ENCODE data around the gene WWOX. TPM values are rescaled to one million over a fixed set of nuclear protein-coding genes. Genes with fewer than 3 reads are reported as not detected.

Gene WWOX
- total and polyA plus RNA-seq, 10 donors: 5.9 to 90.3 (median 26.4) TPM

DNA sequence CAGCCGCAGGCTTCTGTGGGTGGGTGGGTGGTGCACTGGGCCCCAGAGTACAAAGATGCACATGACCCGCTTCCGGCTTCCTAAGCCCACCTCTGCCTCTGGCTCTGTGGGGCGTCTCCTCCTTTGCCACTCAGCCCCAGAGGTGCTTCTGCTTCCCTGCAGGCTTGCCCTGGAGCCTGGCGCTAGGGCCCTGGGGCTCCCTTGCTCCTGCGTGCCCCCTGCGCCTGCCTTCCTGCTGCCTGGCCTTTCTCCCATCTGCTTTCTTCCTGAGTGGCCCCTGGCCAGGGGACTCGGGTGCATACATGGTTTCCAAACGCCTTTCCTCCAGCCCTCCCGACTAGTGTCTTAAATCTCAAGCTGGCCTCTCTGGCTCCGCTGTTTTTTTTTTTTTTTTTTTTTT lies 3.4 kb downstream of the WWOX start:
- H3K4me1 ChIP-seq: peaks cover 4 to 21% (median 17%) of the 10 kb centered on the region in 6 donors
- WGBS, 5 donors: 74 to 82% (median 81%) methylated on average over 11 of the region's 11 CpGs
- TF ChIP-seq, protein P1, sequence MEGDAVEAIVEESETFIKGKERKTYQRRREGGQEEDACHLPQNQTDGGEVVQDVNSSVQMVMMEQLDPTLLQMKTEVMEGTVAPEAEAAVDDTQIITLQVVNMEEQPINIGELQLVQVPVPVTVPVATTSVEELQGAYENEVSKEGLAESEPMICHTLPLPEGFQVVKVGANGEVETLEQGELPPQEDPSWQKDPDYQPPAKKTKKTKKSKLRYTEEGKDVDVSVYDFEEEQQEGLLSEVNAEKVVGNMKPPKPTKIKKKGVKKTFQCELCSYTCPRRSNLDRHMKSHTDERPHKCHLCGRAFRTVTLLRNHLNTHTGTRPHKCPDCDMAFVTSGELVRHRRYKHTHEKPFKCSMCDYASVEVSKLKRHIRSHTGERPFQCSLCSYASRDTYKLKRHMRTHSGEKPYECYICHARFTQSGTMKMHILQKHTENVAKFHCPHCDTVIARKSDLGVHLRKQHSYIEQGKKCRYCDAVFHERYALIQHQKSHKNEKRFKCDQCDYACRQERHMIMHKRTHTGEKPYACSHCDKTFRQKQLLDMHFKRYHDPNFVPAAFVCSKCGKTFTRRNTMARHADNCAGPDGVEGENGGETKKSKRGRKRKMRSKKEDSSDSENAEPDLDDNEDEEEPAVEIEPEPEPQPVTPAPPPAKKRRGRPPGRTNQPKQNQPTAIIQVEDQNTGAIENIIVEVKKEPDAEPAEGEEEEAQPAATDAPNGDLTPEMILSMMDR (IDR thresholded peaks at IDR 0.05 in 8 of 11, conservative IDR thresholded peaks at IDR 0.05 in 3 of 11): no peak
- no peak for TF ChIP-seq POLR2AphosphoS5 (IDR thresholded peaks at IDR 0.05)
- TF ChIP-seq POLR2A (IDR thresholded peaks at IDR 0.05): no peak
- H3K36me3 ChIP-seq: no peaks in the 10 kb centered on the region
- intact Hi-C loops (cut with DNase I; ENCODE audit: low total_unique reads): no loop called here
- H3K27ac ChIP-seq: no peak overlapping the region
- DNase-seq: no peak
- H3K27me3 ChIP-seq (replicated peaks in 1 of 7): no peaks in the 10 kb centered on the region
- H3K9me3 ChIP-seq: no peaks in the 10 kb centered on the region
- no peak overlapping the region for H3K4me3 ChIP-seq

DNA sequence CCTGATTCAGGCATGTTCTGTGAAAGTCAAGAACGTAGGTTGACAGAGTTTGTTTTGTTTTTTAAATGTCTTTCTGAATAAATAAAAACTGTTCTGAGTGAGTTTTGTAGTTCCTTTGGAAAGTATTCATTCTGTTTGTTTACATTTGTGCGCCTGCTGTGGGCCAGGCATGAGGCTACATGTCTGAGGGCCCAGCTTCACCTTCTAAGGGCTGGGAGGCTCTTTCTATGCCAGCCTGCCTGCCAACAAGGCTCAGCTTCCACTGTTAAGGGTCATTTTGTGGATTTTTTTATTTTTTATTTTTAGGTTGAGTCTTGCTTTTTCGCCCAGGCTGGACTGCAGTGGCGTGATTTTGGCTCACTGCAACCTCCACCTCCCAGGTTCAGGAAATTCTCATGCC lies 6.1 kb downstream of the WWOX start:
- 82 to 98% (median 95%) methylated on average over 4 of the region's 4 CpGs for WGBS, 5 donors
- H3K4me3 ChIP-seq: no peak overlapping the region

DNA sequence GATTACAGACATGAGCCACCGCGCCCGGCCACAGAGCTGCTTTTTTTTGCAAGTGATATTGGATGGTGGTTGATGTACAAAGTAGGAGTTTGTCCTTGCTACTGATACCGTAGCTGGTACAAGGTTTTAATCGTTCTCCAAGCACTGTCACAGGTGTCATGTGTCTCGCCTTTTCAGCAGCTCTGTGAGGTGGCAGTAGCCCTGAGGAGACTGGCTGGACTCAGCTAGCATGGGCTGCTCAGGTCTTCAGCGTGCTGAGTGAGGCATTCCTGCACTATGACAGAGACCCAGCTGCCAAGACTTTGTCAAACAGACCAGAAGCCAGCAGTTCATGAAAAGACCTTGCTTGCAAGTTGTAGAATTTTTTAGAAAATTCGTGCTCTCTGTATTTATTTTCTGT lies 7.2 kb downstream of the WWOX start:
- intact Hi-C loops (cut with DNase I; ENCODE audit: low total_unique reads): no loop called here
- whole genome bisulfite sequencing, 5 donors: 82 to 92% (median 89%) methylated on average over 8 of the region's 8 CpGs
- no peaks in the 10 kb centered on the region for H3K27me3 ChIP-seq (replicated peaks in 1 of 7)
- H3K4me1 ChIP-seq: peaks cover 0 to under 1% (median 0%) of the 10 kb centered on the region in 6 donors
- no peak overlapping the region for H3K4me3 ChIP-seq
- H3K9me3 ChIP-seq: no peaks in the 10 kb centered on the region
- peaks cover 0 to 35% (median 10%) of the 10 kb centered on the region in 6 donors for H3K36me3 ChIP-seq
- no peak for DNase-seq
- no peak for TF ChIP-seq POLR2A (IDR thresholded peaks at IDR 0.05)
- TF ChIP-seq, protein P1 (IDR thresholded peaks at IDR 0.05 in 8 of 11, conservative IDR thresholded peaks at IDR 0.05 in 3 of 11): no peak
- TF ChIP-seq POLR2AphosphoS5 (IDR thresholded peaks at IDR 0.05): no peak
- no peak overlapping the region for H3K27ac ChIP-seq

More for the DNA sequence above, 6.1 kb downstream of the WWOX start:
- H3K27me3 ChIP-seq (replicated peaks in 1 of 7): no peaks in the 10 kb centered on the region
- peaks cover 0 to 7% (median 3%) of the 10 kb centered on the region in 6 donors for H3K4me1 ChIP-seq
- intact Hi-C loops (cut with DNase I; ENCODE audit: low total_unique reads): no loop called here
- TF ChIP-seq, protein P1 (IDR thresholded peaks at IDR 0.05 in 8 of 11, conservative IDR thresholded peaks at IDR 0.05 in 3 of 11): no peak
- TF ChIP-seq POLR2AphosphoS5 (IDR thresholded peaks at IDR 0.05) (no peak), POLR2A (IDR thresholded peaks at IDR 0.05) (no peak)
- H3K9me3 ChIP-seq: no peaks in the 10 kb centered on the region
- H3K36me3 ChIP-seq: peaks cover 0 to 25% (median 10%) of the 10 kb centered on the region in 6 donors
- DNase-seq: no peak
- H3K27ac ChIP-seq: no peak overlapping the region

DNA sequence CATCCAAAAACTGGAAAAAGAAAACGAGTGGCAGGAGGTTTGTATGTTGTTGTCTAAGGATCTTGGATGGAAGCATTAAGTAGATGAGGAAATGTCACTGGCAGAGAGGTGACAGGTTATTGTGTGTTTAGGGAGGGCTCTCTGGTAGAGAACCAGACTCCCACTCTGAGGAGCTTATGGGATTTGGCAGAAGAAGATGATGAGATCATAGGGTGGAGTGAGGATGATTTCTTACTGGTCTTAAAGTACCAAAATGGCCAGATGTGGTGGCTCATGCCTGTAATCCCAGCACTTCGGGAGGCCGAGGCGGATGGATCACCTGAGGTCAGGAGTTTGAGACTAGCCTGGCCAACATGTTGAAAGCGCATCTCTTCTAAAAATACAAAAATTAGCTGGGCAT lies 9.0 kb downstream of the WWOX start:
- DNase-seq: no peak
- Histone ChIP-seq H3K27ac (no peak overlapping the region), H3K27me3 (replicated peaks in 1 of 7) (no peaks in the 10 kb centered on the region), H3K36me3 (peaks cover 0 to 52% (median 13%) of the 10 kb centered on the region in 6 donors), H3K9me3 (no peaks in the 10 kb centered on the region), H3K4me3 (no peak overlapping the region), H3K4me1 (no peaks in the 10 kb centered on the region)
- 93 to 96% (median 95%) methylated on average over 5 of the region's 5 CpGs for WGBS, 5 donors
- intact Hi-C loops (cut with DNase I; ENCODE audit: low total_unique reads): no loop called here
- TF ChIP-seq POLR2AphosphoS5 (IDR thresholded peaks at IDR 0.05) (no peak), POLR2A (IDR thresholded peaks at IDR 0.05) (no peak)
- TF ChIP-seq, protein P1 (IDR thresholded peaks at IDR 0.05 in 8 of 11, conservative IDR thresholded peaks at IDR 0.05 in 3 of 11): no peak
